GM21723 (cell line): Measurements from ENCODE around the gene PTRHD1.
"Not testable (repeated sequence)": the region's sequence is repeated elsewhere in the genome, so short reads cannot be mapped to it uniquely, and the experiment has no call there.

Experiments
- ATAC-seq: cut with Tn5 transposase; IDR thresholded peaks from one replicate; pipeline ENCODE4 v1.9.1; 2021; ENCODE audit warnings: mild to moderate bottlenecking, moderate library complexity; ENCODE audit not compliant: unreplicated experiment

The PTRHD1 gene

GRCh38 chr2:24813691-24814137, 20.5 kb upstream of the PTRHD1 start:
- ATAC-seq = no peak

GRCh38 chr2:24809316-24810007, 16.3 kb upstream of the PTRHD1 start:
- ATAC-seq = no peak

- ATAC-seq = no peak
Observed at GRCh38 chr2:24806661-24807036, 13.5 kb upstream of the PTRHD1 start.

- ATAC-seq = not testable (repeated sequence)
Observed at GRCh38 chr2:24805811-24806660, 12.8 kb upstream of the PTRHD1 start.

- ATAC-seq = not testable (repeated sequence)
Observed at GRCh38 chr2:24800487-24800886, 7.3 kb upstream of the PTRHD1 start.

- ATAC-seq = no peak
Observed at GRCh38 chr2:24797644-24798043, 4.5 kb upstream of the PTRHD1 start.

- peak; percentile 0 for ATAC-seq
Observed at GRCh38 chr2:24793761-24794435, 707 bp upstream of the PTRHD1 start.

- no peak for ATAC-seq
Observed at GRCh38 chr2:24792542-24792873, 683 bp downstream of the PTRHD1 start.

- no peak for ATAC-seq
Observed at GRCh38 chr2:24791452-24791851, 1.7 kb downstream of the PTRHD1 start.

- ATAC-seq = no peak
Observed at GRCh38 chr2:24788816-24789215, 4.4 kb downstream of the PTRHD1 start.

GRCh38 chr2:24787532-24787931, 5.7 kb downstream of the PTRHD1 start:
- no peak for ATAC-seq

- peak; percentile 71 for ATAC-seq
Observed at GRCh38 chr2:24785671-24786321, 7.4 kb downstream of the PTRHD1 start.

GRCh38 chr2:24783641-24784040, 9.6 kb downstream of the PTRHD1 start:
- no peak for ATAC-seq

- ATAC-seq = no peak
Observed at GRCh38 chr2:24779116-24779515, 14.1 kb downstream of the PTRHD1 start.

GRCh38 chr2:24774373-24774772, 18.8 kb downstream of the PTRHD1 start:
- ATAC-seq = no peak

GRCh38 chr2:24771764-24772586, 21.2 kb downstream of the PTRHD1 start:
- ATAC-seq = no peak

- ATAC-seq = no peak
Observed at GRCh38 chr2:24771061-24771460, 22.1 kb downstream of the PTRHD1 start.

- no peak for ATAC-seq
Observed at GRCh38 chr2:24768601-24769000, 24.6 kb downstream of the PTRHD1 start.

- no peak for ATAC-seq
Observed at GRCh38 chr2:24768013-24768412, 25.2 kb downstream of the PTRHD1 start.

GRCh38 chr2:24766609-24767008, 26.6 kb downstream of the PTRHD1 start:
- ATAC-seq = no peak
